Uterus (tissue), 4 donors: ENCODE measurements around the gene NHLRC4. TPM values are rescaled to one million over a fixed set of nuclear protein-coding genes. Genes with fewer than 3 reads are reported as not detected.

Experiments used
- DNase-seq, 2 donors: peaks; one replicate each; pipeline ENCODE4 v3.0.0-alpha.2; 2019 to 2020
- H3K27ac ChIP-seq, 2 donors: fragments of 200-600 bp; sonication (generic); 1 replicate in 1 of 2; 2 replicates in 1 of 2; pipeline ENCODE4 v1.5.1; 2016 to 2018
- H3K27me3 ChIP-seq, 2 donors: fragments of 200-600 bp; sonication (generic); one replicate each; pipeline ENCODE4 v1.5.1; 2018 to 2019; ENCODE audit warnings: control low read depth in 1 of 2
- H3K36me3 ChIP-seq, 2 donors: fragments of 200-600 bp; sonication (generic); one replicate each; pipeline ENCODE4 v1.5.1; 2019; ENCODE audit warnings: control low read depth in 1 of 2
- H3K4me1 ChIP-seq, 2 donors: fragments of 200-600 bp; sonication (generic); one replicate each; pipeline ENCODE4 v1.5.1; 2018 to 2019; ENCODE audit warnings: control low read depth in 1 of 2
- H3K4me3 ChIP-seq, 2 donors: fragments of 200-600 bp; sonication (generic); 1 replicate in 1 of 2; 2 replicates in 1 of 2; pipeline ENCODE4 v1.5.1; 2018 to 2019; ENCODE audit warnings: mild to moderate bottlenecking in 1 of 2
- H3K9me3 ChIP-seq, 2 donors: fragments of 200-600 bp; sonication (generic); one replicate each; pipeline ENCODE4 v1.5.1; 2019; ENCODE audit warnings: control low read depth in 1 of 2
- POLR2A ChIP-seq, 2 donors: fragments of 450-650 bp; IDR thresholded peaks; one replicate each; pipeline ENCODE4 v1.6.1; 2016; ENCODE audit warnings: antibody characterized with exemption in 2 of 2, mild to moderate bottlenecking in 1 of 2, moderate library complexity in 1 of 2
- intact Hi-C: fragments of 100-400 bp; cut with DNase I; formaldehyde crosslinking; loops from one replicate; pipeline ENCODE4 v1.15.1; 2023; ENCODE audit warnings: low total_unique reads
- total RNA-seq, 4 donors: library from RNA; depleted of rRNA in 3 of 4; stranded (reverse); fragments of >200 nt in 3 of 4; gene quantifications; one replicate each; pipeline versions ENCODE4 v1.1.0 to v1.2.4, GENCODE V29; 2014 to 2023
- TF ChIP-seq, protein P1 (sequence below), 4 experiments: fragments of 200-600 bp in 2 of 4; fragments of 450-650 bp in 2 of 4; sonication (generic) in 2 of 4; IDR thresholded peaks; one replicate each; pipeline ENCODE4 v1.5.1; 2016 to 2019; ENCODE audit warnings: antibody characterized with exemption in 4 of 4, mild to moderate bottlenecking in 2 of 4, moderate library complexity in 1 of 4
- donor health status: DM: yes; HTN: yes; CAD: no.

NHLRC4 gene, protein sequence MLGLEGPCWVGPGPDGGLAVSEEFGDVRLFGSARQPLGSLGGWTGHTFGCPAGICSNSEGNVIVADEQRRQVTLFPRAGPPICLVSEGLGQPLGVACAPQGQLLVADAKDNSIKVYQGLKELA
- 1 to 10 TPM; 1.2 to 7.5 (median 1.5) TPM for total RNA-seq

DNA sequence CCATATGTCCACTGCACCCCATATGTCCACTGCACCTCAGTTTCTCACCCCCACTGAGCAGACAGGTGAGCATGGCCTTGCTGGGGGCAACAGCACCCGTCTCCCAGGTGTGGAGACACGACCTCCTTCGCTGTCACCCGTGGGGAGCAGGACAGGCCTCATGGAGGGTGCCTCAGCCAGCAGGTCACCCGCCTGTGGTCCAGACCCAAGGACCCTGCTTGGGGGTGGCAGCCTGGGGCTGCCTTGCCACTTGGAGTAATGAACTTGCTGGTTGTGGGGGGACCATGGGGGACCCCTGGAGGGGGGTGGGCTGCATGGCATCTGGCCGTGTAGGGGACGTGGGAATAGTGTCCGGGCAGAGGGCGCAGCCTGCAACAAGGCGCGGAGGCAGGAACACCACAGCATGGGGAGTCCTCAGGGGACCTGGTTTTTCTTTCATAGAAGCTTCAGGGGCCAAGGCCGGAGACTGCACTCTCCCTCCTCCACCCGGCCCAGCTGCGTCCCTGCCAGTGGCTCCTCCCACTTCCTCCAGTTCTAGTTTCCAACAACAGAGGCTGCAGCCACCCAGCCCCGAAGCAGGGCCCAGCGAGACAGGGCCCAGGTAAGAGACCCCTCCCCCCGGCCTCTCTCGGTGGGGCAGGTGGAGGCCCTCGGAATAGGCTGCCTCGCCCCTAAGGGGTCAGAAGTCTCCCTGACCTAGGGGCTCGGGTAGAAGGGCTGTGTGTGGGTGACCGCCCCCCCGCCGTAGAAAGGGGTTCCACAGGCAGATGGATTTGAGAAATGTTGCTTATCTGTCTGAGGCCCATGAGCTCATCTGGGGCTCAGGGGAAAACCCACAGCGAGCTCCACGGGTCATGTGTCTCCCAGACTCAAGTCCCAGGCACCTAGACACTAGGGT, at the start of gene NHLRC4:
Gene NHLRC4, plus strand, starts transcription at position 531 of the 898 bp plus-strand sequence. CDS start 1,043 bp downstream, outside the sequence.
- Histone ChIP-seq H3K4me1 (peaks cover 13 to 15% of the 10 kb centered on the region in 2 donors), H3K27ac (peak within 1 kb of the TSS; percentile 39 to 57), H3K4me3 (peak within 1 kb of the TSS; percentile 18 to 25), H3K27me3 (peaks cover 0 to under 1% of the 10 kb centered on the region in 2 donors), H3K36me3 (no peaks in the 10 kb centered on the region), H3K9me3 (no peaks in the 10 kb centered on the region)
- peak; percentile 76 to 77 for DNase-seq
- intact Hi-C loops = no loop called here
- no peak for TF ChIP-seq POLR2A (IDR thresholded peaks at IDR 0.05)
- TF ChIP-seq, protein P1, sequence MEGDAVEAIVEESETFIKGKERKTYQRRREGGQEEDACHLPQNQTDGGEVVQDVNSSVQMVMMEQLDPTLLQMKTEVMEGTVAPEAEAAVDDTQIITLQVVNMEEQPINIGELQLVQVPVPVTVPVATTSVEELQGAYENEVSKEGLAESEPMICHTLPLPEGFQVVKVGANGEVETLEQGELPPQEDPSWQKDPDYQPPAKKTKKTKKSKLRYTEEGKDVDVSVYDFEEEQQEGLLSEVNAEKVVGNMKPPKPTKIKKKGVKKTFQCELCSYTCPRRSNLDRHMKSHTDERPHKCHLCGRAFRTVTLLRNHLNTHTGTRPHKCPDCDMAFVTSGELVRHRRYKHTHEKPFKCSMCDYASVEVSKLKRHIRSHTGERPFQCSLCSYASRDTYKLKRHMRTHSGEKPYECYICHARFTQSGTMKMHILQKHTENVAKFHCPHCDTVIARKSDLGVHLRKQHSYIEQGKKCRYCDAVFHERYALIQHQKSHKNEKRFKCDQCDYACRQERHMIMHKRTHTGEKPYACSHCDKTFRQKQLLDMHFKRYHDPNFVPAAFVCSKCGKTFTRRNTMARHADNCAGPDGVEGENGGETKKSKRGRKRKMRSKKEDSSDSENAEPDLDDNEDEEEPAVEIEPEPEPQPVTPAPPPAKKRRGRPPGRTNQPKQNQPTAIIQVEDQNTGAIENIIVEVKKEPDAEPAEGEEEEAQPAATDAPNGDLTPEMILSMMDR (IDR thresholded peaks at IDR 0.05) = no peak

DNA sequence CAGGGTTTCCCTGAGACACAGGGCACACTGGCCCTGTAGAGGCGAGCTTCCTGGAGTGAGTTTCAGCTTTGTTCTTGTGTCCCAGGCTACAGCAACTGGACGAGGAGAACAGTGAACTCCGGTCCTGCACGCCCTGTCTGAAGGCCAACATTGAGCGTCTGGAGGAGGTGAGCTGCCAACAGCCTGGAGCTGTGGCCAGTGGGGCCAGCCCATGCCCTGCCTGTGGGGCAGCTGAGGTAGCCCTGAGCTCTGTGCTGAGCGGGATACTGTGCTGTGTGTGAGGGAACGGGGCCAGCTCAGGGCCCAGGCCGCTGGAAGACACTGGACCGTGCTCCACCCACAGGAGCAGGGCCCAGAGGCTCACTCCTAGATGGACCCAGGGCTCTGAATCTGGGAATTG, 47.9 kb upstream of the NHLRC4 start:
- Histone ChIP-seq H3K9me3 (no peaks in the 10 kb centered on the region), H3K4me3 (no peak overlapping the region), H3K27ac (no peak overlapping the region), H3K36me3 (no peaks in the 10 kb centered on the region), H3K27me3 (no peaks in the 10 kb centered on the region), H3K4me1 (no peaks in the 10 kb centered on the region)
- no peak for DNase-seq
- intact Hi-C loops = no loop called here
- TF ChIP-seq, protein P1 (IDR thresholded peaks at IDR 0.05) = no peak
- no peak for TF ChIP-seq POLR2A (IDR thresholded peaks at IDR 0.05)

DNA sequence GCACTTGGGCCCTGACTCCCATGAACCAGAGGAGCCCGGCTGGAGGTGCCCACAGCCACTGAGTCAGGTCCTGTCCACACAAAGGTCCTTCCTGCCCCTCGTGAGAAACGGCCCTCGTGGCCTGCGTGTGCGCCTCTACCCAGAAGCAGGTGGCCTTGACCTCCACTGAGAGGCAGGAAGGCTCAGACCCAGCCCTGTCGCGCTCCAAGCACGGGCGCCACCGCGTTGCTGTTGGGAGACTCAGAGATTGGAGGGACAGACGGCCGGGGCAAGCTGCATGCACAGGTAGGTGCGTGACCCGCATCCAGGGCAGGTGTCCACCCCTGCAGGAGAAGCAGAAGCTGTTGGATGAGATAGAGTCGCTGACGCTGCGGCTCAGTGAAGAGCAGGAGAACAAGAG, 47.4 kb upstream of the NHLRC4 start:
- no peaks in the 10 kb centered on the region for H3K9me3 ChIP-seq
- no peak for DNase-seq
- H3K36me3 ChIP-seq = no peaks in the 10 kb centered on the region
- H3K4me3 ChIP-seq = no peak overlapping the region
- intact Hi-C loops = no loop called here
- H3K4me1 ChIP-seq = no peaks in the 10 kb centered on the region
- no peak overlapping the region for H3K27ac ChIP-seq
- H3K27me3 ChIP-seq = no peaks in the 10 kb centered on the region
- no peak for TF ChIP-seq POLR2A (IDR thresholded peaks at IDR 0.05)
- TF ChIP-seq, protein P1 (IDR thresholded peaks at IDR 0.05) = no peak

DNA sequence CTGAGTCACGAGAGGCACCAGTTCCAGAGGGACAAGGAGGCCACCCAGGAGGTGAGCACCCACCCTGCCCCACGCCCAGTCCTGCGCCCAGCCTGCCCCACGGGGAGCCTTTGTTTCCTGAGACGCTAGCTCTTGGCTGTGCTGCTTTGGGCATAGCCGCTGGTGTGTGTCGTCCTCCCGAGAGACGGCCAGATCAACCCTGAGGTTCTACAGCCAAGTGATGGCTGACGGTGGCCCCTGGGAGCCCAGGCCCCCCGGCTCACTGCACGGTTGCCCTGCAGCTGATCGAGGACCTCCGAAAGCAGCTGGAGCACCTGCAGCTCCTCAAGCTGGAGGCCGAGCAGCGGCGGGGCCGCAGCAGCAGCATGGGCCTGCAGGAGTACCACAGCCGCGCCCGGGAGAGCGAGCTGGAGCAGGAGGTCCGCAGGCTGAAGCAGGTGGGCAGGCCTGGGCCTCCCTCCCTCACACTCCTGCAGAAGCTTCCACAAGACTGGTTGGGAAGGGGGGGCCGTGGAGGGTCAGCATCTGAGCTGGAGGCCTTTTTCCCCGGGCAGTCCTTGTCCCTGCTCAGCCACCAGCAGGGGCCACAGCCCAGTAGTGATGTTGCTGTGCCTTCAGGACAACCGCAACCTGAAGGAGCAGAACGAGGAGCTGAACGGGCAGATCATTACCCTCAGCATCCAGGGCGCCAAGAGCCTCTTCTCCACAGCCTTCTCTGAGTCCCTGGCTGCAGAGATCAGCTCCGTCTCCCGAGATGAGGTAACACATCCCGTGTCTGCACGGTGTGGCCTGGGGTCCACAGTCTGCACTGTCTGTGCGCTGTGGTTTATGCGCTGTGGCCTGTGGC, 46.7 kb upstream of the NHLRC4 start:
- intact Hi-C loops = no loop called here
- no peaks in the 10 kb centered on the region for H3K9me3 ChIP-seq
- no peak overlapping the region for H3K27ac ChIP-seq
- no peaks in the 10 kb centered on the region for H3K27me3 ChIP-seq
- H3K4me1 ChIP-seq = no peaks in the 10 kb centered on the region
- TF ChIP-seq, protein P1 (IDR thresholded peaks at IDR 0.05) = no peak
- TF ChIP-seq POLR2A (IDR thresholded peaks at IDR 0.05) = no peak
- DNase-seq = no peak
- no peaks in the 10 kb centered on the region for H3K36me3 ChIP-seq
- H3K4me3 ChIP-seq = no peak overlapping the region
